GM13976 (cell line): Measurements from ENCODE around the gene PIK3C2A.

ENCODE experiments used
- DNase-seq: peaks from one replicate; pipeline ENCODE4 v3.0.0; 2012; ENCODE audit warnings: low spot score
- CTCF ChIP-seq: IDR thresholded peaks from 2 replicates; pipeline ENCODE4 v1.5.1; 2012; ENCODE audit warnings: borderline replicate concordance, mild to moderate bottlenecking; ENCODE audit not compliant: insufficient read depth; ENCODE audit errors: extremely low read depth, missing control alignments, control extremely low read depth
- in situ Hi-C: fragments of 300-500 bp; cut with MboI; formaldehyde crosslinking; loops from one replicate; pipeline ENCODE4 v1.12.0; 2022; ENCODE audit warnings: low sequenced_read_pairs, mixed read lengths, inconsistent platforms; ENCODE audit not compliant: unreplicated experiment

The PIK3C2A gene

DNA sequence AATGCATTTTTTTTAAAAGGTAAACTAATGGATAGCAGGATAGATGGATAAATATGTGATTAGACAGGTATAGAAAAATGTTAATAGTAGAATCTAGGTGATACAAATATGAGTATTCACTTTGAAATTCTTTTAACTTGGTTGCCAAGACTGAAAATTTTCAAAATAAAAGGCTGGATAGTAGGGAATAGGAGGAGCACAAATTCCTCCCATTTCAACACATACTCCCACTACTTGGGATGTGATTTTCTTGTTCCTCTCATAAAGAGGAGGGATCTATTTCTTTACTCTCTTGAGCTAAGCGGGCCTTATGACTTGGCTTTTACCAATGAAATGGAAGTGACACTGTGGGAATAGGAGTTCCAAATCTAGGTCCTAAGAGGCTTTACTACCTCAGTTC, 35.9 kb downstream of the PIK3C2A start:
- no peak for TF ChIP-seq CTCF
- in situ Hi-C loops = no loop called here
- DNase-seq = no peak

DNA sequence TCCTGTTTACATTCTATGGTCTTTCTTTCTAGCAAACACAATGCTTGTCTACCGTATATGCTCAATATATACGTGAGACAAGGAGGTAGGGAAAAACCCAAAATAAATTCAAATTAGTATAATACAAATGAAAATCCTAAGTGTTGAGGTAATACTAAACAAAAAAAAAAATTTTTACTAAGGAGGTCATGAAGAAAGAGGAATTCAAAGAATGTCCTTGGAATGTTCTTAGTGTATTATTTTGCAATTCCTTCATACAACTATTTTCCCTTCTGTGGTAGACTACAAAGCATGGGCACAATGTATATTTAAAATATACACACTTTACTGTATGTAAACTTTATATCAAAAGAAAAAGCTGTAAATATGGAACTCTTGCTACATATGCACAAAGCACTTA, 36.4 kb downstream of the PIK3C2A start:
- in situ Hi-C loops = no loop called here
- no peak for DNase-seq
- TF ChIP-seq CTCF = no peak

DNA sequence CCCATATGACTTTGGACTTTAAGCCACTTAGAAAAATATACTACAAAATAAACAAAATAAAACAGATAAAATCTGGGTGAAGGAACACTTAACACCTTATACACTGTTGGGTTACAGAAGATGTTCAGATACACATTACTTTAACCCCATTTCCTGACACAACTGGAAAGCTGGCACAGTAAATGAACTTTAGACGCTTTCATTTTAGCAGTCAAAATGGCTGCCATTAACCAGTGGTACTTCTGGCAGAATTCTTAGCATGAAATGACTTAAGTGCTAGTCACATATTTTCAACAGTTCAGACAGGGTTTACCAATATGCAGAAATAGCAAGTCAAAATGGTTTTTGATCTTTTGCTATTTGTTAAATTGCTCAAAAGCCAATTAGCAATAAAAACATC, 37.9 kb downstream of the PIK3C2A start:
- no peak for TF ChIP-seq CTCF
- in situ Hi-C loops = no loop called here
- no peak for DNase-seq

- DNase-seq = no peak
- in situ Hi-C loops = no loop called here
- TF ChIP-seq CTCF = no peak
Observed at GRCh38 chr11:17165247-17165890, 42.4 kb downstream of the PIK3C2A start.

DNA sequence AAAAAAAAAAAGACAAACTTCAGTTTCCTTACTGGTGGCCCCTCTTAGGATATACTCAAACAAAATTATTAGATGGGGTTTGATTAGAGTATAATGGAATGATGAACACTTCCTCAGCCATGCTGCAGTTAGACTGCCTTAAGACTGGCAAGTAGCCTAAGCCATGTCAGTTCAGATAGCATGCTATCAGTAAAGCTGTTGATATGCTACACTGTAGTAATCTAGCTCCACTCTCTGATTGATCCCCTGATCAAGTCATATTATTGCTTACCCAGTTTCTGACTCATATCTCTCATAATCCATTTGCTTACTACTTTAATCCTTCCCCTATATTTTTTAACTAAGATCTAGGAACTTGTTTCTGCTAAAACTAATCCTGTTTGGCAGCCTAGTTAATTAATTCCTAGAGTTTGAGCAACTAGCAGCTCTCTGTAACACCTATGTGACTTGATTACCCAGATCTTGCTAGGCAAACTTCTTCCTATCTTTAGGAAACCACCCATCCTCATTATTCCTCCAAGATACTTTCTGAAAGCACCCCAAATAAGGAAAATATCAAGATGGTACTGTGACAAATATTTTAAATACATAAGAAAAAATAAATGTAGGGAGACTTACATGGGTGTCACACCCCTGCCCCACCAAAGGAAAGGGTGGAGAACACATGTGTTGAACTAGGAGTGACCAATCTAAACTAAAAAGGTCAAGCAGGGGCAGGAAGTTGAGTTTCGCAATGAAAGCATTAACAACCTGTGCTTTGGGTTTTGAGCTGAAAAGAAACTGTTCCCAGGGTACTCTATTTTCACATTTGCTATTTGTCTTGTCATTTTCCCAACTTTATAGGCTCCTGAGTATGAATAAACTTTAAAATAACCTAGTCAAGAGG, 43.2 kb downstream of the PIK3C2A start:
- TF ChIP-seq CTCF = no peak
- in situ Hi-C loops = no loop called here
- peak; percentile 36 for DNase-seq

DNA sequence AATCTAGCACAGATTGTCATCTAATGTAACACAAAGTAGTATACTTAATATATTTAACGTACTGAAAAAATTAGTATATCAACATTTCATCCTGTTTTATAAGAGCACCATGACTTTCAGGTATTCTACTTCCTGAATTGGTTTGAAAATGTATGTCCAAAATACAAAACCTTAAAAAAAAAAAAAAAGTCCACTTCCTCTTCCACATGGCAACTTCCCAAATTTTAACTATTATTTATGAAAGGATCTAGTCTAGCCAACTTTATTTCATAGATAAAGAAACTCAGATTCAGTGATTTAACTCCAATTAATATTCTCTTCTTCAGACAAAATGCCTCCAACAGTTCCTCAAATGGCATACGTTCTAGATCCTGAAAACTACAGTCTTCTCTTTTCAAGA, 44.0 kb downstream of the PIK3C2A start:
- in situ Hi-C loops = no loop called here
- no peak for TF ChIP-seq CTCF

DNA sequence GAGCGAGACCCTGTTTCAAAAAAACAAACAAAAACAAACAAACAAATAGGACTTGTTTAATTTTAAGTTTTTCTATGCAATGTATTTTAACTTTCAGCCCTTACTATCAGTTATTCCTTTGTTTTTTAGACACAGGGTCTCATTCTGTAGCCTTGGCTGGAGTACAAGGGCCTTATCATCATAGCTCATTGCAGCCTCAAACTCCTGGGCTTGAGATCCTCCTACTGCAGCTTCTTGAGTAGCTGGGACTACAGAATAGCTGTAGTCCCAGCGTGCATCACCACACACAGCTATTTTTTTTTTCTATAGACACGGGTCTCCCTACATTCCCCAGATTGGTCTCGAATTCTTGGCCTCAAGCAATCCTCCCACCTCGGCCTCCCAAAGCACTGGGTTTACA, 44.5 kb downstream of the PIK3C2A start:
- in situ Hi-C loops = no loop called here

More for the DNA sequence above, 44.0 kb downstream of the PIK3C2A start:
- no peak for DNase-seq

More for the DNA sequence above, 44.5 kb downstream of the PIK3C2A start:
- DNase-seq = no peak
- no peak for TF ChIP-seq CTCF
